ENCODE results near the gene LRRC36.

LRRC36 gene

DNA sequence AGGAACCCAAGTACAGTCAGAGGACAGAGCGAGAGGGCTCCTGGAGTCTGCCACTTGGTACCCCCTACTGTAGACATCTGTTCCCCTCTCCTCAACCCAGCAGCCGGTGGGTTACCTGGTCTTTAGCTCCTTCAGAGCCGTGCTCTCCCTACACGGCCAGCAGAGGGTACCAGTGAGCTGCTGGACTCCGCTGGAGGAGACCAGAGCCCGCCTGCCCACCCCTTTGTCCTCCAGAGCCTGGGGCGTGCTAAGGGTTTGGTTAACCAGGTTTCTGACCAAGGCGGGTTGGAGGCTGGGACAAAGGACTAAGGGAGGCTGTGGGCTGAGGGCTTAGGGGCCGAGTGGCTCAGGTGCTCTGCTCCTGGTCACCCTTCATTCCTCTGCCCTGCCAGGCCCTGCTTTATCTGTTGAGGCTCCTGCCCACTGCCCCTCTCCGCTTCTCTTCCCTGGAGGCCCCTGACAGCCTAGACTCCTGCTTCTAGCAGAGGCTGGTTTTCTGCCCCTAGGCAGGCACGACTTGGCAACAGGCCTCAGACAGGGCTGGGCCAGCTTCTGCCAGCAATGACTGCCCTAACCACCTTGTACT is 101.6 kb downstream of the LRRC36 start:
- peak in 1 of 2 experiments; percentile 50 for DNase-seq (ENCODE audit: low read depth in 1 of 2, low spot score in 1 of 2)
- H3K4me3 ChIP-seq (replicated peaks; ENCODE audit: insufficient read depth, low read length): no peak overlapping the region
- H3K27ac ChIP-seq (replicated peaks): no peak overlapping the region
- H3K27me3 ChIP-seq (ENCODE audit: insufficient read depth, poor library complexity, severe bottlenecking): peaks cover 29% of the 10 kb centered on the region
- TF ChIP-seq, protein P1, sequence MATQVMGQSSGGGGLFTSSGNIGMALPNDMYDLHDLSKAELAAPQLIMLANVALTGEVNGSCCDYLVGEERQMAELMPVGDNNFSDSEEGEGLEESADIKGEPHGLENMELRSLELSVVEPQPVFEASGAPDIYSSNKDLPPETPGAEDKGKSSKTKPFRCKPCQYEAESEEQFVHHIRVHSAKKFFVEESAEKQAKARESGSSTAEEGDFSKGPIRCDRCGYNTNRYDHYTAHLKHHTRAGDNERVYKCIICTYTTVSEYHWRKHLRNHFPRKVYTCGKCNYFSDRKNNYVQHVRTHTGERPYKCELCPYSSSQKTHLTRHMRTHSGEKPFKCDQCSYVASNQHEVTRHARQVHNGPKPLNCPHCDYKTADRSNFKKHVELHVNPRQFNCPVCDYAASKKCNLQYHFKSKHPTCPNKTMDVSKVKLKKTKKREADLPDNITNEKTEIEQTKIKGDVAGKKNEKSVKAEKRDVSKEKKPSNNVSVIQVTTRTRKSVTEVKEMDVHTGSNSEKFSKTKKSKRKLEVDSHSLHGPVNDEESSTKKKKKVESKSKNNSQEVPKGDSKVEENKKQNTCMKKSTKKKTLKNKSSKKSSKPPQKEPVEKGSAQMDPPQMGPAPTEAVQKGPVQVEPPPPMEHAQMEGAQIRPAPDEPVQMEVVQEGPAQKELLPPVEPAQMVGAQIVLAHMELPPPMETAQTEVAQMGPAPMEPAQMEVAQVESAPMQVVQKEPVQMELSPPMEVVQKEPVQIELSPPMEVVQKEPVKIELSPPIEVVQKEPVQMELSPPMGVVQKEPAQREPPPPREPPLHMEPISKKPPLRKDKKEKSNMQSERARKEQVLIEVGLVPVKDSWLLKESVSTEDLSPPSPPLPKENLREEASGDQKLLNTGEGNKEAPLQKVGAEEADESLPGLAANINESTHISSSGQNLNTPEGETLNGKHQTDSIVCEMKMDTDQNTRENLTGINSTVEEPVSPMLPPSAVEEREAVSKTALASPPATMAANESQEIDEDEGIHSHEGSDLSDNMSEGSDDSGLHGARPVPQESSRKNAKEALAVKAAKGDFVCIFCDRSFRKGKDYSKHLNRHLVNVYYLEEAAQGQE (IDR thresholded peaks at IDR 0.05; ENCODE audit: insufficient replicate concordance, low read depth): no peak
- TF ChIP-seq, protein P2, sequence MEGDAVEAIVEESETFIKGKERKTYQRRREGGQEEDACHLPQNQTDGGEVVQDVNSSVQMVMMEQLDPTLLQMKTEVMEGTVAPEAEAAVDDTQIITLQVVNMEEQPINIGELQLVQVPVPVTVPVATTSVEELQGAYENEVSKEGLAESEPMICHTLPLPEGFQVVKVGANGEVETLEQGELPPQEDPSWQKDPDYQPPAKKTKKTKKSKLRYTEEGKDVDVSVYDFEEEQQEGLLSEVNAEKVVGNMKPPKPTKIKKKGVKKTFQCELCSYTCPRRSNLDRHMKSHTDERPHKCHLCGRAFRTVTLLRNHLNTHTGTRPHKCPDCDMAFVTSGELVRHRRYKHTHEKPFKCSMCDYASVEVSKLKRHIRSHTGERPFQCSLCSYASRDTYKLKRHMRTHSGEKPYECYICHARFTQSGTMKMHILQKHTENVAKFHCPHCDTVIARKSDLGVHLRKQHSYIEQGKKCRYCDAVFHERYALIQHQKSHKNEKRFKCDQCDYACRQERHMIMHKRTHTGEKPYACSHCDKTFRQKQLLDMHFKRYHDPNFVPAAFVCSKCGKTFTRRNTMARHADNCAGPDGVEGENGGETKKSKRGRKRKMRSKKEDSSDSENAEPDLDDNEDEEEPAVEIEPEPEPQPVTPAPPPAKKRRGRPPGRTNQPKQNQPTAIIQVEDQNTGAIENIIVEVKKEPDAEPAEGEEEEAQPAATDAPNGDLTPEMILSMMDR (IDR thresholded peaks at IDR 0.05; ENCODE audit: insufficient read depth, low read length): peak; percentile 91

DNA sequence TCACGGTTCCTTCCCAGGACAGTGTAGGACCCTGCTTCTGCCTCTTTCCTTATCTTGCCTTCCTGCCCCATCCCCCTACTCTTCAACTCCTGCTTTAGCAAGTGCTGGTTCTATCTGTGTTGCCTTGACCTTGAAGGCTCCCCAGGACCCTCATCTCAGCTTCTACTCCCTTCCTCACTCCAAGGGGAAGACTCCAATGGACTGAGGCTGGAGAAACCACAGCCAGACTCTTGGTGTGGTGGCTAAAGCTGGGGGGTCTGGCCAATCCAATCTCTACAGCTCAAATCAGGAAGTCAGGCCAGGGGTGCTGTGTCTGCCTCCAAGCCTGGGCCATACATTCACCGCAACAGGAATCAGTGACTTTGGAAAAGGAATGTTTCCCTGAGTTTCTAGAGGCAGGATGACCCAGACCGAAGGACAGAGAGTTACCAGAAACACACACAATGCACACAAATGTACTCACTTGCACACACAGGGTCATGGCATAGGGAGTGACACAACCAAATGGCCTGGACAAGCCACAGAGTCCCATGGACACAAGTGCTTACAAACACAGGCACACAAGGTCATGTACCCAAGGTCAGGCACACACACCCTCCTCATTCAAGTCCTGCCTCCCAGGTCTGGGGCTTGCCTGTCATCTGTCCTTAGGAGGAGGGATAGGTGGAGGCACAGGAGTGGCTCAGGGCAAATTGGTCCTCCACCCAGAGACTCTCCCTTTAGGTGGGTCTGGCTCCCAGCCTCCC is 102.6 kb downstream of the LRRC36 start:
- Histone ChIP-seq H3K27me3 (ENCODE audit: insufficient read depth, poor library complexity, severe bottlenecking) (peaks cover 29% of the 10 kb centered on the region), H3K4me3 (replicated peaks; ENCODE audit: insufficient read depth, low read length) (no peak overlapping the region), H3K27ac (replicated peaks) (no peak overlapping the region)
- TF ChIP-seq, protein P2 (IDR thresholded peaks at IDR 0.05; ENCODE audit: insufficient read depth, low read length): no peak
- TF ChIP-seq, protein P1 (IDR thresholded peaks at IDR 0.05; ENCODE audit: insufficient replicate concordance, low read depth): no peak
- TF ChIP-seq SPI1 (IDR thresholded peaks at IDR 0.05; ENCODE audit: borderline replicate concordance, low read depth) (no peak), POLR2AphosphoS5 (IDR thresholded peaks at IDR 0.05; ENCODE audit: low read depth) (no peak), GABPA (IDR thresholded peaks at IDR 0.05; ENCODE audit: low read depth) (no peak)
- no peak for DNase-seq (ENCODE audit: low read depth in 1 of 2, low spot score in 1 of 2)

DNA sequence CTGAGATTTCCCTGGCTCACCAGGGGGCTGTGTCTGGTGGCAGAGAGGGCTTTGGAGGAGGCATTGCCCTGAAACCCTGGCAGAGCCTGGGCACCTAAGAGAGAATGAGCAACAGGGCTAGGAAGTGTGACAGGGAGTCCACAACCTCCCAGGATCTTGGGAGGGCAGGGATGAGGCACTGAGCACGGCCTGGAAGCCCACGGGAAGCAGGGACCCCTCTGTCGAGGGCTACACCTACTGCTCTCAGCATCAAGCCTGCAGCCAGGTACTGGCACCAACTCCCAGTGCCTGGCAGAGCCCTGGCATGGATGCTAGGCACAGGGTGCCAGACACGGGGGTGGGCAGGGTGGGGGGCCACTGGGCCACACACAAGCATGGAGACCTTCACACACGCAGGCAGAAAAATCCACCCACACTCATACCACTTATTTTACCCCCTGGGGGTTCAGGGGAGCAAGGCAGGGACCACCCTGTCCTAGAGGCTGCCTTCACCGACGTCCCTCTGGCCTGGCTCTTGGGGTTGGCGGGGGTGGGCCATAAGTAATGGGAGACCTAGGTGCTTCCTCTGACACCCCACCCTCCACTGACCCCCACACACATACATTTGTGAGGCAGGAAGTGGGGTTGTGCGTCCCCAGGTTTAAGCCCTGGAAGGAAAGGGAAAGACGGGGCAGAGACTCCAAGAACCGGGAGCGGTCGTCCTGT is 103.3 kb downstream of the LRRC36 start:
- TF ChIP-seq, protein P1 (IDR thresholded peaks at IDR 0.05; ENCODE audit: insufficient replicate concordance, low read depth): no peak
- no peak for TF ChIP-seq GABPA (IDR thresholded peaks at IDR 0.05; ENCODE audit: low read depth)
- TF ChIP-seq POLR2AphosphoS5 (IDR thresholded peaks at IDR 0.05; ENCODE audit: low read depth): no peak
- Histone ChIP-seq H3K27me3 (ENCODE audit: insufficient read depth, poor library complexity, severe bottlenecking) (peaks cover 29% of the 10 kb centered on the region), H3K27ac (replicated peaks) (no peak overlapping the region), H3K4me3 (replicated peaks; ENCODE audit: insufficient read depth, low read length) (peak overlapping the region; percentile 30)
- DNase-seq (ENCODE audit: low read depth in 1 of 2, low spot score in 1 of 2): no peak
